IMR-90 (cell line): ENCODE results near the gene CAPS. TPM values are rescaled to one million over a fixed set of nuclear protein-coding genes. Genes with fewer than 3 reads are reported as not detected.

Source experiments
- ATAC-seq: fragments of 200-7000 bp; cut with Tn5 transposase; 2 replicates; pipeline ENCODE4 v1.9.1; 2020; ENCODE audit warnings: low read depth, mild to moderate bottlenecking, moderate library complexity
- BruUV-seq: library from RNA; stranded (reverse); fragments of 400-500 nt; replicated peaks from 2 replicates; lab custom pipeline; 2021; lab: Mats Ljungman, UMichigan
- CTCF ChIA-PET: fragments of 300-600 bp; formaldehyde crosslinking; extraction: SDS; loops from one replicate; lab custom pipeline; 2021; ENCODE audit warnings: antibody characterized with exemption; lab: Yijun Ruan, JAX
- POLR2A ChIA-PET: fragments of 300-600 bp; sonication (Branson Sonifier 250); formaldehyde crosslinking; loops from one replicate; lab custom pipeline; 2022; ENCODE audit warnings: antibody characterized with exemption; ENCODE audit not compliant: unreplicated experiment; lab: Charles Lee
- DNase-seq: peaks from one replicate; pipeline ENCODE4 v3.0.0; 2013
- H2AFZ ChIP-seq: replicated peaks from 2 replicates; pipeline ENCODE3; 2013; ENCODE audit warnings: low read length, mild to moderate bottlenecking; ENCODE audit not compliant: poor library complexity
- H2AK5ac ChIP-seq: 2 replicates; pipeline ENCODE4 v1.6.1; 2013; ENCODE audit warnings: low read depth, low read length, inconsistent platforms
- H2AK9ac ChIP-seq: replicated peaks from 2 replicates; pipeline ENCODE3; 2013; ENCODE audit warnings: mild to moderate bottlenecking, low read depth, low read length, moderate library complexity; ENCODE audit not compliant: poor library complexity
- H2BK120ac ChIP-seq: 2 replicates; pipeline ENCODE4 v1.6.1; 2013; ENCODE audit warnings: low read depth, low read length, inconsistent platforms
- H2BK15ac ChIP-seq: 3 replicates; pipeline ENCODE4 v1.6.1; 2013; ENCODE audit warnings: low read depth, low read length, inconsistent platforms
- H2BK20ac ChIP-seq: 2 replicates; pipeline ENCODE4 v1.6.1; 2013; ENCODE audit warnings: low read depth, mild to moderate bottlenecking, inconsistent platforms, low read length, moderate library complexity
- H2BK5ac ChIP-seq: 2 replicates; pipeline ENCODE4 v1.6.1; 2013; ENCODE audit warnings: mild to moderate bottlenecking, low read depth, low read length, inconsistent platforms; ENCODE audit not compliant: poor library complexity, severe bottlenecking
- H3K14ac ChIP-seq: replicated peaks from 2 replicates; pipeline ENCODE4 v1.6.1; 2013; ENCODE audit warnings: low read depth, low read length, inconsistent platforms
- H3K18ac ChIP-seq: 2 replicates; pipeline ENCODE4 v1.6.1; 2013; ENCODE audit warnings: low read depth, low read length, control low read depth
- H3K23ac ChIP-seq: 2 replicates; pipeline ENCODE4 v1.6.1; 2013; ENCODE audit warnings: low read depth, low read length, inconsistent platforms
- H3K27ac ChIP-seq: 2 replicates; pipeline ENCODE4 v1.5.1; 2013; ENCODE audit warnings: mild to moderate bottlenecking, control low read depth, low read length; ENCODE audit not compliant: insufficient read depth
- H3K27me3 ChIP-seq: 2 replicates; pipeline ENCODE4 v1.6.1; 2013; ENCODE audit warnings: low read length; ENCODE audit not compliant: control insufficient read depth, insufficient read depth
- H3K36me3 ChIP-seq: 2 replicates; pipeline ENCODE4 v1.6.1; 2013; ENCODE audit warnings: low read length, mixed read lengths; ENCODE audit not compliant: control insufficient read depth, insufficient read depth
- H3K4ac ChIP-seq: 2 replicates; pipeline ENCODE4 v1.6.1; 2013; ENCODE audit warnings: low read depth, low read length, inconsistent platforms
- H3K4me1 ChIP-seq: 2 replicates; pipeline ENCODE4 v1.6.1; 2013; ENCODE audit warnings: low read length, mixed read lengths; ENCODE audit not compliant: control insufficient read depth, insufficient read depth
- H3K4me2 ChIP-seq: 2 replicates; pipeline ENCODE4 v1.6.1; 2013; ENCODE audit warnings: low read depth, mild to moderate bottlenecking, control low read depth, low read length, moderate library complexity
- H3K4me3 ChIP-seq: 2 replicates; pipeline ENCODE4 v1.5.1; 2013; ENCODE audit warnings: low read depth, mild to moderate bottlenecking, control low read depth, low read length, moderate library complexity; ENCODE audit not compliant: insufficient read depth
- H3K56ac ChIP-seq: 2 replicates; pipeline ENCODE4 v1.6.1; 2013; ENCODE audit warnings: low read length, inconsistent platforms; ENCODE audit not compliant: insufficient read depth; ENCODE audit errors: extremely low read depth
- H3K79me1 ChIP-seq, 2 experiments: 2 replicates each; pipeline ENCODE4 v1.6.1; 2013; ENCODE audit warnings: low read length in 2 of 2, inconsistent platforms in 1 of 2, low read depth in 1 of 2
- H3K9ac ChIP-seq: 2 replicates; pipeline ENCODE4 v1.6.1; 2013; ENCODE audit warnings: low read depth, low read length, control low read depth
- H3K9me1 ChIP-seq: 2 replicates; pipeline ENCODE4 v1.6.1; 2013; ENCODE audit warnings: low read length, inconsistent platforms; ENCODE audit not compliant: insufficient read depth
- H3K9me3 ChIP-seq: 2 replicates; pipeline ENCODE4 v1.6.1; 2013; ENCODE audit warnings: low read length; ENCODE audit not compliant: control insufficient read depth, insufficient read depth
- H4K20me1 ChIP-seq: 2 replicates; pipeline ENCODE4 v1.6.1; 2013; ENCODE audit warnings: low read length, inconsistent platforms; ENCODE audit not compliant: insufficient read depth
- H4K5ac ChIP-seq: 2 replicates; pipeline ENCODE4 v1.6.1; 2013; ENCODE audit warnings: mild to moderate bottlenecking, low read depth, low read length, control low read depth
- H4K8ac ChIP-seq, 2 experiments: 2 replicates each; pipeline ENCODE4 v1.6.1; 2013; ENCODE audit warnings: low read depth in 2 of 2, low read length in 2 of 2, control low read depth in 1 of 2, inconsistent platforms in 1 of 2
- H4K91ac ChIP-seq: 2 replicates; pipeline ENCODE4 v1.6.1; 2013; ENCODE audit warnings: low read depth, low read length, inconsistent platforms; ENCODE audit not compliant: insufficient read depth
- BHLHE40 ChIP-seq: fragments of 150-350 bp; IDR thresholded peaks from 2 replicates; pipeline ENCODE4 v1.6.1; 2016; ENCODE audit warnings: mild to moderate bottlenecking, low read depth, low read length
- CEBPB ChIP-seq: IDR thresholded peaks from 2 replicates; pipeline ENCODE4 v1.6.1; 2012; ENCODE audit warnings: low read depth, low read length, improper control_type of control experiment
- CHD1 ChIP-seq: IDR thresholded peaks from 2 replicates; pipeline ENCODE4 v1.6.1; 2012; ENCODE audit warnings: low read depth, low read length, improper control_type of control experiment
- CTCF ChIP-seq: conservative IDR thresholded peaks from 2 replicates; pipeline ENCODE4 v1.5.1; 2012; ENCODE audit warnings: mild to moderate bottlenecking, low read depth, low read length, improper control_type of control experiment
- ELK1 ChIP-seq: fragments of 150-350 bp; IDR thresholded peaks from 2 replicates; pipeline ENCODE4 v1.6.1; 2016; ENCODE audit warnings: low read depth, mild to moderate bottlenecking, low read length, moderate library complexity, borderline replicate concordance
- FOS ChIP-seq: fragments of 150-350 bp; IDR thresholded peaks from 2 replicates; pipeline ENCODE4 v1.6.1; 2016; ENCODE audit warnings: low read depth, low read length
- MAFK ChIP-seq: IDR thresholded peaks from 2 replicates; pipeline ENCODE4 v1.6.1; 2012; ENCODE audit warnings: low read depth, low read length, improper control_type of control experiment
- MAZ ChIP-seq: IDR thresholded peaks from 2 replicates; pipeline ENCODE4 v1.6.1; 2012; ENCODE audit warnings: low read depth, mild to moderate bottlenecking, low read length, improper control_type of control experiment, moderate library complexity, borderline replicate concordance
- MXI1 ChIP-seq: IDR thresholded peaks from 2 replicates; pipeline ENCODE4 v1.6.1; 2012; ENCODE audit warnings: low read depth, mild to moderate bottlenecking, low read length, moderate library complexity, borderline replicate concordance
- RAD21 ChIP-seq: IDR thresholded peaks from 2 replicates; pipeline ENCODE4 v1.6.1; 2012; ENCODE audit warnings: low read length, improper control_type of control experiment
- RCOR1 ChIP-seq: IDR thresholded peaks from 2 replicates; pipeline ENCODE4 v1.6.1; 2012; ENCODE audit warnings: mild to moderate bottlenecking, low read length, improper control_type of control experiment; ENCODE audit not compliant: insufficient replicate concordance
- RFX5 ChIP-seq: IDR thresholded peaks from 2 replicates; pipeline ENCODE4 v1.8.0; 2012; ENCODE audit warnings: low read depth, mild to moderate bottlenecking, low read length, moderate library complexity
- SMC3 ChIP-seq: fragments of 150-350 bp; IDR thresholded peaks from 2 replicates; pipeline ENCODE4 v1.6.1; 2016; ENCODE audit warnings: low read depth, mild to moderate bottlenecking, antibody characterized with exemption, low read length, moderate library complexity
- USF2 ChIP-seq: fragments of 150-350 bp; IDR thresholded peaks from 2 replicates; pipeline ENCODE4 v1.6.1; 2017; ENCODE audit warnings: mild to moderate bottlenecking, antibody characterized with exemption, low read length, low read depth
- WGBS, 2 experiments: methylation state at CpG; one replicate each; pipeline versions ENCODE4 v1.1.5 to v1.1.7; 2013; ENCODE audit warnings: missing lambda C conversion rate in 2 of 2; ENCODE audit not compliant: insufficient read length in 1 of 2; ENCODE audit errors: extremely low coverage in 2 of 2; 5-methylcytosine and 5-hydroxymethylcytosine counted together
- dilution Hi-C: fragments of 300-500 bp; cut with HindIII; formaldehyde crosslinking; loops from one replicate; pipeline ENCODE4 v1.14.3; 2018; ENCODE audit warnings: low sequenced_read_pairs; ENCODE audit not compliant: unreplicated experiment
- in situ Hi-C: fragments of 300-500 bp; cut with MboI; formaldehyde crosslinking; loops from 3 replicates; pipeline ENCODE4 v1.14.3; 2019; ENCODE audit warnings: low sequenced_read_pairs, inconsistent platforms, mixed read lengths
- intact Hi-C: fragments of 100-400 bp; cut with micrococcal nuclease; formaldehyde crosslinking; loops from 2 replicates; pipeline ENCODE4 v1.10.0; 2022
- polyA plus RNA-seq, 3 experiments: library from polyadenylated mRNA; depleted of rRNA; stranded (reverse); fragments of >200 nt; gene quantifications; 2 replicates each; pipeline ENCODE4 v1.2.3, GENCODE V29; 2012; ENCODE audit warnings: low replicate concordance in 1 of 3
- total RNA-seq: library from RNA; depleted of rRNA; stranded (reverse); fragments of >200 nt; gene quantifications from 2 replicates; pipeline ENCODE4 v1.2.3, GENCODE V29; 2012

Gene CAPS
- total and polyA plus RNA-seq, 2 of the 4 experiments (the other 2 are of a cell fraction): 0.54 to 4.9 TPM

- Histone ChIP-seq H2AK9ac (no peak overlapping the region), H2AK5ac (no peak overlapping the region), H4K91ac (no peak overlapping the region), H3K56ac (no peak overlapping the region), H2BK15ac (no peak overlapping the region), H3K9me1 (0 out of 2 replicates have a peak, but pooled peaks cover 3% of the 10 kb centered on the region), H4K20me1 (peaks cover 20% of the 10 kb centered on the region), H2BK20ac (no peak overlapping the region), H3K9ac (no peak overlapping the region), H2BK120ac (no peak overlapping the region), H3K27ac (no peak overlapping the region), H3K14ac (no peak overlapping the region), H3K18ac (no peak overlapping the region), H2AFZ (no peak overlapping the region), H3K9me3 (no peaks in the 10 kb centered on the region), H2BK5ac (no peak overlapping the region), H3K4me2 (no peak overlapping the region), H4K8ac (no peak overlapping the region), H3K36me3 (peaks cover 20% of the 10 kb centered on the region; the same call in 1 of the 2 replicates), H3K4me3 (no peak overlapping the region), H3K27me3 (no peaks in the 10 kb centered on the region), H3K4ac (no peak overlapping the region), H3K23ac (no peak overlapping the region), H3K4me1 (peaks cover 19% of the 10 kb centered on the region), H3K79me1 (peaks cover 6 to 8% of the 10 kb centered on the region in 2 experiments; a peak in 3 of 4 replicates), H4K5ac (no peak overlapping the region)
- intact Hi-C loops (loop anchor here (2.0 to 5.0 kb wide), 2 partner anchors 66 to 129 kb away; no protein-coding TSS in a partner anchor), in situ Hi-C loops (loop anchor here (5.0 kb wide), 1 partner anchor 91 kb away; no protein-coding TSS in a partner anchor), dilution Hi-C loops (no loop called here)
- no peak for TF ChIP-seq USF2
- TF ChIP-seq CHD1: no peak
- TF ChIP-seq BHLHE40: no peak
- TF ChIP-seq CTCF: no peak
- TF ChIP-seq SMC3: no peak
- no peak for TF ChIP-seq RAD21
- no peak for TF ChIP-seq RCOR1
- no peak for TF ChIP-seq ELK1
- no peak for TF ChIP-seq FOS
- no peak for TF ChIP-seq CEBPB
- no peak for TF ChIP-seq RFX5
- no peak for TF ChIP-seq MAFK
- TF ChIP-seq MAZ: no peak
- no peak for TF ChIP-seq MXI1
- BruUV-seq: no TSS peak
- POLR2A ChIA-PET: interaction anchor here (0.6 kb wide), 1 partner anchor 87 kb away, joined by 6 read pairs; no protein-coding TSS in a partner anchor
- DNase-seq (no peak), ATAC-seq (no peak)
- 80% methylated on average over 3 of the region's 13 CpGs; no CpG with 5 or more reads in 1 of the 2 experiments for WGBS, 2 experiments
- CTCF ChIA-PET: interaction anchor here (0.6 to 4.6 kb wide), 4 partner anchors 63 to 114 kb away, joined by 3 to 37 read pairs (median 3); partner anchors contain the start of gene NRTN
Observed at GRCh38 chr19:5893296-5893903, 20.7 kb upstream of the CAPS start.
